CD8-positive, alpha-beta memory T cell (primary cell): ENCODE results near the gene RPS6KL1. TPM values are rescaled to one million over a fixed set of nuclear protein-coding genes. Genes with fewer than 3 reads are reported as not detected.
A peak's percentile ranks its signal among the peaks of the same experiment; 100 is the strongest.

Experiments used
- CTCF ChIA-PET: fragments of 350-600 bp; sonication (Branson Sonifier 250); formaldehyde crosslinking; loops from one replicate; lab custom pipeline; 2021; ENCODE audit warnings: antibody characterized with exemption; lab: Charles Lee
- POLR2A ChIA-PET: fragments of 350-600 bp; sonication (Branson Sonifier 250); formaldehyde crosslinking; loops from one replicate; lab custom pipeline; 2021; ENCODE audit warnings: antibody characterized with exemption; lab: Charles Lee
- DNase-seq, 5 donors: peaks; one replicate each; pipeline versions ENCODE4 v3.0.0 to v3.0.0-alpha.2; 2020 to 2022; ENCODE audit warnings: mixed read lengths in 1 of 5
- H3K27ac ChIP-seq: one replicate; pipeline ENCODE4 v1.7.0; 2013; ENCODE audit warnings: low read depth, mild to moderate bottlenecking, low read length, moderate library complexity
- H3K27me3 ChIP-seq: 2 replicates; pipeline ENCODE4 v1.7.0; 2013; ENCODE audit warnings: low read length, mild to moderate bottlenecking; ENCODE audit not compliant: insufficient read depth, poor library complexity, severe bottlenecking
- H3K36me3 ChIP-seq: 2 replicates; pipeline ENCODE4 v1.7.0; 2013; ENCODE audit warnings: mild to moderate bottlenecking, low read length, moderate library complexity; ENCODE audit not compliant: insufficient read depth
- H3K4me1 ChIP-seq: 2 replicates; pipeline ENCODE4 v1.7.0; 2013; ENCODE audit warnings: mild to moderate bottlenecking, low read length, moderate library complexity; ENCODE audit not compliant: insufficient read depth
- H3K4me3 ChIP-seq: 2 replicates; pipeline ENCODE4 v1.7.0; 2013; ENCODE audit warnings: mild to moderate bottlenecking, low read length
- H3K9me3 ChIP-seq: 2 replicates; pipeline ENCODE4 v1.7.0; 2013; ENCODE audit warnings: mild to moderate bottlenecking, low read length
- H3K27ac Mint-ChIP-seq, 8 donors: one replicate each; pipeline ENCODE4 v1.8.0; 2020 to 2021; ENCODE audit warnings: mixed read lengths in 8 of 8, mild to moderate bottlenecking in 6 of 8, inconsistent platforms in 3 of 8, moderate library complexity in 3 of 8
- H3K27me3 Mint-ChIP-seq, 2 donors: one replicate each; pipeline ENCODE4 v1.8.0; 2020 to 2021; ENCODE audit warnings: mixed read lengths in 2 of 2, mild to moderate bottlenecking in 1 of 2, moderate library complexity in 1 of 2
- H3K36me3 Mint-ChIP-seq, 3 donors: one replicate each; pipeline ENCODE4 v1.8.0; 2020 to 2021; ENCODE audit warnings: mixed read lengths in 3 of 3, inconsistent platforms in 1 of 3, mild to moderate bottlenecking in 1 of 3
- H3K4me1 Mint-ChIP-seq, 3 donors: one replicate each; pipeline ENCODE4 v1.8.0; 2020 to 2021; ENCODE audit warnings: mixed read lengths in 3 of 3, inconsistent platforms in 1 of 3, mild to moderate bottlenecking in 1 of 3
- H3K4me3 Mint-ChIP-seq, 7 donors: one replicate each; pipeline ENCODE4 v1.8.0; 2020 to 2021; ENCODE audit warnings: mixed read lengths in 7 of 7, mild to moderate bottlenecking in 6 of 7, moderate library complexity in 4 of 7, inconsistent platforms in 2 of 7
- H3K9me3 Mint-ChIP-seq, 5 donors: one replicate each; pipeline ENCODE4 v1.8.0; 2020 to 2022; ENCODE audit warnings: mixed read lengths in 5 of 5, mild to moderate bottlenecking in 3 of 5, moderate library complexity in 2 of 5, inconsistent platforms in 1 of 5
- polyA plus RNA-seq: library from polyadenylated mRNA; unstranded; fragments of 300-500 nt; fragmentation: Illumina TruSeq; gene quantifications from one replicate; pipeline ENCODE4 v1.2.3, GENCODE V29; 2021
- total RNA-seq, 2 experiments: library from RNA; stranded (reverse); gene quantifications; one replicate each; pipeline ENCODE4 v1.2.3, GENCODE V29; 2021

Gene RPS6KL1
- total and polyA plus RNA-seq, 3 experiments from 2014 or later, result 4.8 to 5.0 TPM; not detected in 1

- H3K27ac Mint-ChIP-seq, result no peak overlapping the region
- DNase-seq, result no peak
- peaks cover 0 to 1% of the 10 kb centered on the region in 2 donors for H3K27me3 Mint-ChIP-seq
- ChIA-PET POLR2A (interaction anchor here (1.1 kb wide), 1 partner anchor 23 kb away, joined by 3 read pairs; no protein-coding TSS in a partner anchor), CTCF (interaction anchor here (0.7 to 13.5 kb wide), 20 partner anchors 9 to 253 kb away, joined by 3 to 334 read pairs (median 12); partner anchors contain the start of genes DLST and PROX2)
- no peak overlapping the region for H3K4me3 Mint-ChIP-seq
- Histone ChIP-seq H3K4me1 (peaks cover 10% of the 10 kb centered on the region), H3K27me3 (no peaks in the 10 kb centered on the region), H3K4me3 (no peak overlapping the region), H3K27ac (no peak overlapping the region), H3K36me3 (no peaks in the 10 kb centered on the region), H3K9me3 (no peaks in the 10 kb centered on the region)
- H3K36me3 Mint-ChIP-seq, result peaks cover 0 to 3% (median 0%) of the 10 kb centered on the region in 3 donors
- H3K9me3 Mint-ChIP-seq, result no peaks in the 10 kb centered on the region
- peaks cover 10 to 13% (median 12%) of the 10 kb centered on the region in 3 donors for H3K4me1 Mint-ChIP-seq
Measured at GRCh38 chr14:74861734-74862090, 61.3 kb downstream of the RPS6KL1 start.

GRCh38 chr14:74860899-74861733 lies 61.9 kb downstream of the RPS6KL1 start:
- no peaks in the 10 kb centered on the region for H3K36me3 ChIP-seq

GRCh38 chr14:74859757-74860552 lies 63.1 kb downstream of the RPS6KL1 start:
- DNase-seq, result no peak
- Mint-ChIP-seq H3K27ac (no peak overlapping the region), H3K27me3 (peaks cover 0 to 1% of the 10 kb centered on the region in 2 donors), H3K36me3 (peaks cover 0 to 7% (median 2%) of the 10 kb centered on the region in 3 donors), H3K4me3 (no peak overlapping the region), H3K4me1 (peaks cover 3 to 5% (median 5%) of the 10 kb centered on the region in 3 donors), H3K9me3 (no peaks in the 10 kb centered on the region)
- CTCF ChIA-PET, result interaction anchor here (0.9 to 13.5 kb wide), 26 partner anchors 8 to 251 kb away, joined by 3 to 334 read pairs (median 8); partner anchors contain the start of genes DLST, PROX2 and RPS6KL1
- peaks cover 15% of the 10 kb centered on the region for H3K4me1 ChIP-seq
- no peak overlapping the region for H3K4me3 ChIP-seq
- no peaks in the 10 kb centered on the region for H3K9me3 ChIP-seq
- H3K27ac ChIP-seq, result no peak overlapping the region
- no peaks in the 10 kb centered on the region for H3K27me3 ChIP-seq
- no peaks in the 10 kb centered on the region for H3K36me3 ChIP-seq
- POLR2A ChIA-PET, result interaction anchor here (1.5 kb wide), 1 partner anchor 46 kb away, joined by 8 read pairs; no protein-coding TSS in a partner anchor

More at GRCh38 chr14:74860899-74861733, 61.9 kb downstream of the RPS6KL1 start:
- H3K4me1 ChIP-seq, result peaks cover 8% of the 10 kb centered on the region
- peak; percentile 76 to 92 (median 86) for DNase-seq
- no peak overlapping the region for H3K4me3 ChIP-seq
- Mint-ChIP-seq H3K27me3 (peaks cover 0 to 1% of the 10 kb centered on the region in 2 donors), H3K9me3 (no peaks in the 10 kb centered on the region), H3K4me1 (peaks cover 4 to 7% (median 6%) of the 10 kb centered on the region in 3 donors), H3K27ac (no peak overlapping the region), H3K36me3 (peaks cover 0 to 4% (median 0%) of the 10 kb centered on the region in 3 donors), H3K4me3 (no peak overlapping the region)
- H3K27me3 ChIP-seq, result no peaks in the 10 kb centered on the region
- ChIA-PET CTCF (interaction anchor here (0.7 to 13.5 kb wide), 36 partner anchors 8 to 302 kb away, joined by 3 to 334 read pairs (median 6); partner anchors contain the start of genes DLST, PROX2 and RPS6KL1), POLR2A (interaction anchor here (0.6 to 1.5 kb wide), 4 partner anchors 22 to 45 kb away, joined by 3 to 8 read pairs (median 4); no protein-coding TSS in a partner anchor)
- no peaks in the 10 kb centered on the region for H3K9me3 ChIP-seq
- no peak overlapping the region for H3K27ac ChIP-seq

- Histone ChIP-seq H3K27ac (no peak overlapping the region), H3K4me3 (no peak overlapping the region), H3K9me3 (no peaks in the 10 kb centered on the region), H3K27me3 (no peaks in the 10 kb centered on the region), H3K4me1 (peaks cover 28% of the 10 kb centered on the region), H3K36me3 (no peaks in the 10 kb centered on the region)
- ChIA-PET CTCF (interaction anchor here (0.6 to 13.5 kb wide), 6 partner anchors 13 to 1098 kb away, joined by 3 to 334 read pairs (median 4); a partner anchor contains a TSS), POLR2A (no interaction called here)
- no peak for DNase-seq
- no peaks in the 10 kb centered on the region for H3K9me3 Mint-ChIP-seq
- H3K4me3 Mint-ChIP-seq, result no peak overlapping the region
- H3K4me1 Mint-ChIP-seq, result peaks cover 10 to 18% (median 18%) of the 10 kb centered on the region in 3 donors
- H3K27me3 Mint-ChIP-seq, result peaks cover 0 to 1% of the 10 kb centered on the region in 2 donors
- H3K27ac Mint-ChIP-seq, result no peak overlapping the region
- H3K36me3 Mint-ChIP-seq, result peaks cover 0 to 7% (median 2%) of the 10 kb centered on the region in 3 donors
Measured at GRCh38 chr14:74858022-74858421, 65.0 kb downstream of the RPS6KL1 start.

GRCh38 chr14:74856366-74856765 lies 66.7 kb downstream of the RPS6KL1 start:
- Histone ChIP-seq H3K36me3 (no peaks in the 10 kb centered on the region), H3K27me3 (no peaks in the 10 kb centered on the region), H3K4me1 (peaks cover 34% of the 10 kb centered on the region), H3K4me3 (no peak overlapping the region), H3K9me3 (no peaks in the 10 kb centered on the region), H3K27ac (no peak overlapping the region)
- H3K27ac Mint-ChIP-seq, result peak overlapping the region in 1 of 8 donors; percentile 16
- H3K4me1 Mint-ChIP-seq, result peaks cover 15 to 27% (median 27%) of the 10 kb centered on the region in 3 donors
- peaks cover 0 to 7% (median 2%) of the 10 kb centered on the region in 3 donors for H3K36me3 Mint-ChIP-seq
- no peaks in the 10 kb centered on the region for H3K9me3 Mint-ChIP-seq
- no peak for DNase-seq
- CTCF ChIA-PET, result interaction anchor here (0.9 to 13.5 kb wide), 3 partner anchors 22 to 51 kb away, joined by 3 to 334 read pairs (median 4); no protein-coding TSS in a partner anchor
- no peaks in the 10 kb centered on the region for H3K27me3 Mint-ChIP-seq
- POLR2A ChIA-PET, result interaction anchor here (0.6 kb wide), 1 partner anchor 21 kb away, joined by 6 read pairs; no protein-coding TSS in a partner anchor
- H3K4me3 Mint-ChIP-seq, result no peak overlapping the region

- POLR2A ChIA-PET, result interaction anchor here (0.6 kb wide), 1 partner anchor 21 kb away, joined by 6 read pairs; no protein-coding TSS in a partner anchor
Measured at GRCh38 chr14:74855945-74856344, 67.1 kb downstream of the RPS6KL1 start.

GRCh38 chr14:74855021-74855420 lies 68.0 kb downstream of the RPS6KL1 start:
- CTCF ChIA-PET, result interaction anchor here (1.1 to 13.5 kb wide), 3 partner anchors 17 to 52 kb away, joined by 3 to 334 read pairs (median 4); no protein-coding TSS in a partner anchor
- H3K4me1 Mint-ChIP-seq, result peaks cover 12 to 22% (median 22%) of the 10 kb centered on the region in 3 donors
- H3K4me3 Mint-ChIP-seq, result no peak overlapping the region
- Histone ChIP-seq H3K4me1 (peaks cover 26% of the 10 kb centered on the region), H3K27me3 (no peaks in the 10 kb centered on the region), H3K36me3 (no peaks in the 10 kb centered on the region), H3K9me3 (no peaks in the 10 kb centered on the region), H3K27ac (no peak overlapping the region), H3K4me3 (no peak overlapping the region)
- no peaks in the 10 kb centered on the region for H3K9me3 Mint-ChIP-seq
- peaks cover 0 to 7% (median 2%) of the 10 kb centered on the region in 3 donors for H3K36me3 Mint-ChIP-seq
- H3K27ac Mint-ChIP-seq, result peak overlapping the region in 1 of 8 donors; percentile 4
- POLR2A ChIA-PET, result interaction anchor here (0.5 kb wide), 1 partner anchor 214 kb away, joined by 4 read pairs; no protein-coding TSS in a partner anchor
- DNase-seq, result no peak
- no peaks in the 10 kb centered on the region for H3K27me3 Mint-ChIP-seq

More at GRCh38 chr14:74855945-74856344, 67.1 kb downstream of the RPS6KL1 start:
- no peaks in the 10 kb centered on the region for H3K27me3 ChIP-seq
- H3K9me3 ChIP-seq, result no peaks in the 10 kb centered on the region
- Mint-ChIP-seq H3K4me3 (no peak overlapping the region), H3K27ac (no peak overlapping the region), H3K36me3 (peaks cover 0 to 7% (median 2%) of the 10 kb centered on the region in 3 donors), H3K27me3 (no peaks in the 10 kb centered on the region), H3K9me3 (no peaks in the 10 kb centered on the region), H3K4me1 (peaks cover 13 to 26% (median 25%) of the 10 kb centered on the region in 3 donors)
- H3K4me1 ChIP-seq, result peaks cover 31% of the 10 kb centered on the region
- CTCF ChIA-PET, result interaction anchor here (1.1 to 13.5 kb wide), 3 partner anchors 18 to 51 kb away, joined by 3 to 334 read pairs (median 4); no protein-coding TSS in a partner anchor
- no peak for DNase-seq
- no peak overlapping the region for H3K27ac ChIP-seq
- no peak overlapping the region for H3K4me3 ChIP-seq
- H3K36me3 ChIP-seq, result no peaks in the 10 kb centered on the region
